HepG2 (cell line): ENCODE data around the gene NFYC. TPM values are rescaled to one million over a fixed set of nuclear protein-coding genes. Genes with fewer than 3 reads are reported as not detected.

ENCODE experiments used
- ATAC-seq: fragments of 200-7000 bp; cut with Tn5 transposase; 3 replicates; pipeline ENCODE4 v1.9.1; 2020; ENCODE audit warnings: mild to moderate bottlenecking, moderate library complexity
- BruUV-seq: library from RNA; stranded (reverse); fragments of 400-500 nt; replicated peaks from 2 replicates; lab custom pipeline; 2021; lab: Mats Ljungman, UMichigan
- CTCF ChIA-PET: fragments of 300-600 bp; formaldehyde crosslinking; extraction: SDS; loops from one replicate; lab custom pipeline; 2021; ENCODE audit warnings: low total read pairs, inconsistent platforms, low intra/inter-chr PET ratio; lab: Yijun Ruan, JAX
- POLR2A ChIA-PET: fragments of 350-600 bp; sonication (Branson Sonifier 250); formaldehyde crosslinking; loops from one replicate; lab custom pipeline; 2020; ENCODE audit warnings: antibody characterized with exemption, inconsistent platforms; lab: Yijun Ruan, JAX
- DNase-seq: peaks from one replicate; pipeline ENCODE4 v3.0.0-alpha.2; 2015; ENCODE audit warnings: low spot score
- FAIRE-seq: peaks from 3 replicates; lab custom pipeline; 2011; peaks lifted over from hg19 to GRCh38; lab: Jason Lieb, UNC
- H2AFZ ChIP-seq: one replicate; pipeline ENCODE4 v1.6.1; 2011; ENCODE audit warnings: low read length, inconsistent platforms
- H3K27ac ChIP-seq: fragments of 300-600 bp; 3 replicates; pipeline ENCODE4 v1.8.0; 2011; ENCODE audit warnings: mixed run types, mild to moderate bottlenecking, mixed read lengths, low read length, inconsistent platforms; ENCODE audit not compliant: insufficient read depth; ENCODE audit errors: extremely low read length
- H3K27me3 ChIP-seq, 2 experiments: fragments of 200-600 bp in 1 of 2; 2 replicates in 1 of 2; 3 replicates in 1 of 2; pipeline versions ENCODE4 v1.6.0 to v1.8.0; 2011; ENCODE audit warnings: low read length in 2 of 2, mild to moderate bottlenecking in 2 of 2, moderate library complexity in 2 of 2, inconsistent platforms in 1 of 2; ENCODE audit not compliant: insufficient read depth in 2 of 2, control insufficient read depth in 1 of 2
- H3K36me3 ChIP-seq, 2 experiments: fragments of 200-600 bp in 1 of 2; replicated peaks in 1 of 2; 2 replicates in 1 of 2; 3 replicates in 1 of 2; pipeline versions ENCODE4 v1.5.1 to v1.8.0; 2011; ENCODE audit warnings: low read length in 2 of 2, inconsistent platforms in 1 of 2; ENCODE audit not compliant: insufficient read depth in 2 of 2, control insufficient read depth in 1 of 2
- H3K4me1 ChIP-seq: 2 replicates; pipeline ENCODE4 v1.5.1; 2012; ENCODE audit warnings: low read length, inconsistent platforms; ENCODE audit not compliant: insufficient read depth
- H3K4me2 ChIP-seq: 2 replicates; pipeline ENCODE4 v1.6.0; 2011; ENCODE audit warnings: low read depth, low read length, inconsistent platforms
- H3K4me3 ChIP-seq, 3 experiments: fragments of 200-600 bp in 1 of 3; sonication (generic), shearing (Covaris generic) in 1 of 3; replicated peaks in 1 of 3; 2 replicates each; pipeline ENCODE4 v1.5.1; 2011 to 2016; ENCODE audit warnings: low read length in 3 of 3, inconsistent platforms in 2 of 3, low read depth in 2 of 3, mild to moderate bottlenecking in 2 of 3, control low read depth in 1 of 3, mixed read lengths in 1 of 3; ENCODE audit not compliant: insufficient read depth in 1 of 3
- H3K79me2 ChIP-seq: one replicate; pipeline ENCODE4 v1.6.1; 2011; ENCODE audit warnings: low read length, inconsistent platforms; ENCODE audit not compliant: insufficient read depth
- H3K9ac ChIP-seq: 2 replicates; pipeline ENCODE4 v1.6.0; 2011; ENCODE audit warnings: mild to moderate bottlenecking, low read depth, low read length, inconsistent platforms; ENCODE audit not compliant: insufficient read depth
- H3K9me3 ChIP-seq: 2 replicates; pipeline ENCODE4 v1.5.1; 2012; ENCODE audit warnings: mild to moderate bottlenecking, low read length
- H4K20me1 ChIP-seq: 2 replicates; pipeline ENCODE4 v1.6.0; 2011; ENCODE audit warnings: inconsistent platforms, mild to moderate bottlenecking, low read length, moderate library complexity; ENCODE audit not compliant: insufficient read depth
- CBX1 ChIP-seq: IDR thresholded peaks from one replicate; pipeline ENCODE4 v1.6.1; 2016; ENCODE audit warnings: antibody characterized with exemption, low read depth
- CHCHD3 ChIP-seq: sonication (generic); formaldehyde crosslinking; IDR thresholded peaks from 2 replicates; pipeline ENCODE4 v1.8.0; 2022; ENCODE audit warnings: mild to moderate bottlenecking, missing genetic modification reagents, moderate library complexity
- EP300 ChIP-seq, 3 experiments: sonication (generic) in 1 of 3; formaldehyde crosslinking in 1 of 3; IDR thresholded peaks; 2 replicates each; pipeline versions ENCODE4 v1.5.1 to v1.6.1; 2011 to 2020; ENCODE audit warnings: low read depth in 2 of 3, low read length in 2 of 3, borderline replicate concordance in 1 of 3, improper control_type of control experiment in 1 of 3, mild to moderate bottlenecking in 1 of 3, missing genetic modification reagents in 1 of 3, moderate library complexity in 1 of 3
- PITX1 ChIP-seq: sonication (generic); formaldehyde crosslinking; IDR thresholded peaks from 2 replicates; pipeline ENCODE4 v1.5.1; 2020; ENCODE audit warnings: mild to moderate bottlenecking, missing genetic modification reagents
- RFXANK ChIP-seq: IDR thresholded peaks from 2 replicates; pipeline ENCODE4 v1.6.1; 2016
- ZNF180 ChIP-seq: sonication (generic); formaldehyde crosslinking; IDR thresholded peaks from 2 replicates; pipeline ENCODE4 v1.4.0; 2020; ENCODE audit warnings: low read depth, missing genetic modification reagents, borderline replicate concordance
- ZNF276 ChIP-seq: sonication (generic); formaldehyde crosslinking; IDR thresholded peaks from 2 replicates; pipeline ENCODE4 v1.4.0; 2020; ENCODE audit warnings: mild to moderate bottlenecking, low read depth, missing genetic modification reagents
- ZNF614 ChIP-seq: IDR thresholded peaks from 2 replicates; pipeline ENCODE4 v1.6.1; 2018; ENCODE audit warnings: missing biosample characterization, missing genetic modification reagents, inconsistent platforms, borderline replicate concordance
- ZNF75D ChIP-seq: sonication (generic); formaldehyde crosslinking; IDR thresholded peaks from 2 replicates; pipeline ENCODE4 v1.8.1; 2023; ENCODE audit warnings: missing genetic modification reagents, mild to moderate bottlenecking, borderline replicate concordance
- ZNF780A ChIP-seq: sonication (generic); formaldehyde crosslinking; IDR thresholded peaks from 2 replicates; pipeline ENCODE4 v1.8.0; 2022; ENCODE audit warnings: mild to moderate bottlenecking, missing genetic modification reagents, moderate library complexity
- ZNF841 ChIP-seq: sonication (generic); formaldehyde crosslinking; IDR thresholded peaks from 2 replicates; pipeline ENCODE4 v1.8.1; 2023; ENCODE audit warnings: missing genetic modification reagents, borderline replicate concordance
- WGBS: methylation state at CpG from one replicate; pipeline ENCODE4 v1.1.6; 2017; ENCODE audit warnings: low lambda C conversion rate; 5-methylcytosine and 5-hydroxymethylcytosine counted together
- in situ Hi-C: cut with HindIII; loops from 2 replicates; pipeline ENCODE4 v1.10.0; 2017; ENCODE audit warnings: low pct_unique_long_range_greater_than_20kb; ENCODE audit not compliant: extremely low pct_ligation_motif_present
- intact Hi-C: fragments of 100-400 bp; cut with micrococcal nuclease; formaldehyde crosslinking; loops from one replicate; pipeline ENCODE4 v1.10.0; 2022; ENCODE audit not compliant: unreplicated experiment
- polyA plus RNA-seq, 8 experiments: library from polyadenylated mRNA; depleted of rRNA in 3 of 8; stranded (reverse) in 7 of 8; unstranded in 1 of 8; fragments of >200 nt; fragmentation: Illumina TruSeq in 4 of 8; extraction: Trizol in 4 of 8; gene quantifications; 2 replicates each; pipeline versions ENCODE4 v1.2.1 to v1.2.3, GENCODE V29; 2011 to 2016; ENCODE audit warnings: low read depth in 4 of 8, missing spikeins in 1 of 8, mixed read lengths in 1 of 8; ENCODE audit not compliant: insufficient read depth in 1 of 8
- total RNA-seq, 5 experiments: library from RNA; depleted of rRNA; stranded (reverse); fragments of >200 nt; fragmentation: Illumina TruSeq; extraction: Trizol; gene quantifications; 2 replicates each; pipeline ENCODE4 v1.2.3, GENCODE V29; 2016; ENCODE audit warnings: low read depth in 1 of 5
- TF ChIP-seq, protein P1 (sequence below): IDR thresholded peaks from 2 replicates; pipeline ENCODE4 v1.6.1; 2016
- TF ChIP-seq, protein P2 (sequence below): fragments of 450-650 bp; IDR thresholded peaks from 2 replicates; pipeline ENCODE4 v1.6.1; 2017

The NFYC gene
- total and polyA plus RNA-seq, 2 of the 13 experiments (the other 11 are each of a cell fraction or from before 2014, with no cell fraction given) = 33.9 to 73.7 TPM

- WGBS = 94% methylated on average over 5 of the region's 5 CpGs
- H3K9ac ChIP-seq = no peak overlapping the region
- no peaks in the 10 kb centered on the region for H3K9me3 ChIP-seq
- peaks cover 0 to under 1% of the 10 kb centered on the region in 2 experiments; a peak in 1 of 5 replicates for H3K27me3 ChIP-seq
- no peak overlapping the region for H3K4me2 ChIP-seq
- ChIA-PET CTCF (no interaction called here), POLR2A (no interaction called here)
- peaks cover 95% of the 10 kb centered on the region for H3K79me2 ChIP-seq
- 0 out of 5 replicates have a peak, but pooled peaks cover 1 to 4% of the 10 kb centered on the region in 2 experiments for H3K36me3 ChIP-seq
- intact Hi-C loops (no loop called here), in situ Hi-C loops (no loop called here)
- peaks cover 65% of the 10 kb centered on the region for H3K4me1 ChIP-seq
- no peak for DNase-seq
- no TSS peak for BruUV-seq
- no peak overlapping the region for H3K4me3 ChIP-seq
- no peaks in the 10 kb centered on the region for H4K20me1 ChIP-seq
- H3K27ac ChIP-seq = no peak overlapping the region
- no peak for FAIRE-seq
- TF ChIP-seq CHCHD3 (CRISPR knock-in tag) (no peak), PITX1 (CRISPR knock-in tag) (no peak), ZNF180 (CRISPR knock-in tag) (no peak)
- ATAC-seq = no peak
- no peak overlapping the region for H2AFZ ChIP-seq
Observed at GRCh38 chr1:40697436-40697835, 5.9 kb downstream of the NFYC start.

DNA sequence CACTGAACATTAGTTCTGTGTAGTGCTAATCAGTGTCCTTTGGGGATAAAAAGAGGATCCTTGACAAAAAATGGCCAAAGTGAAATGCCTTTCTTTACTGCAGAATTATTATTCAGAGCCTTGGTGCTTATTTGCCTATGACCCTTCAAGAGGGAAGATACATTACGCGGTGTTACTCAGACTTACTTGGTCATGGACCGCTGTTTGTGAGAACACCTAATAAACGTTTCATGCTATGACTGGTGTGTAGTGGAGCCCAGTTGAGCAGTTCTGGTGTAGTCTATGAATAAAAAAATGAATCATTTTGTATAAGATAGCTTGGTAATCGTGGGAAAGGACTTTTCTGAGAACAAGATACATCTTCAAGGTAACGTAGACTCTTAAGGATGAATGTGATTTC, 8.3 kb downstream of the NFYC start:
- Histone ChIP-seq H3K4me2 (no peak overlapping the region), H3K4me1 (peaks cover 67% of the 10 kb centered on the region), H3K4me3 (no peak overlapping the region), H3K27ac (no peak overlapping the region), H3K9ac (no peak overlapping the region), H2AFZ (no peak overlapping the region), H3K9me3 (no peaks in the 10 kb centered on the region), H3K27me3 (no peaks in the 10 kb centered on the region), H3K36me3 (0 out of 5 replicates have a peak, but pooled peaks cover 1 to 4% of the 10 kb centered on the region in 2 experiments), H3K79me2 (peaks cover 91% of the 10 kb centered on the region), H4K20me1 (no peaks in the 10 kb centered on the region)
- 95% methylated on average over 6 of the region's 6 CpGs for WGBS
- ATAC-seq = no peak
- no peak for DNase-seq
- ChIA-PET CTCF (no interaction called here), POLR2A (interaction anchor here (8.4 kb wide), 1 partner anchor 8 kb away, joined by 97 read pairs; the partner anchor contains the start of gene NFYC)
- intact Hi-C loops (no loop called here), in situ Hi-C loops (no loop called here)
- no peak for FAIRE-seq
- no TSS peak for BruUV-seq
- no peak for TF ChIP-seq ZNF780A (CRISPR knock-in tag)
- TF ChIP-seq, protein P1, sequence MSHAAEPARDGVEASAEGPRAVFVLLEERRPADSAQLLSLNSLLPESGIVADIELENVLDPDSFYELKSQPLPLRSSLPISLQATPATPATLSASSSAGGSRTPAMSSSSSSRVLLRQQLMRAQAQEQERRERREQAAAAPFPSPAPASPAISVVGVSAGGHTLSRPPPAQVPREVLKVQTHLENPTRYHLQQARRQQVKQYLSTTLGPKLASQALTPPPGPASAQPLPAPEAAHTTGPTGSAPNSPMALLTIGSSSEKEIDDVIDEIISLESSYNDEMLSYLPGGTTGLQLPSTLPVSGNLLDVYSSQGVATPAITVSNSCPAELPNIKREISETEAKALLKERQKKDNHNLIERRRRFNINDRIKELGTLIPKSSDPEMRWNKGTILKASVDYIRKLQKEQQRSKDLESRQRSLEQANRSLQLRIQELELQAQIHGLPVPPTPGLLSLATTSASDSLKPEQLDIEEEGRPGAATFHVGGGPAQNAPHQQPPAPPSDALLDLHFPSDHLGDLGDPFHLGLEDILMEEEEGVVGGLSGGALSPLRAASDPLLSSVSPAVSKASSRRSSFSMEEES = no peak
- TF ChIP-seq RFXANK = no peak
- no peak for TF ChIP-seq ZNF614
- no peak for TF ChIP-seq ZNF276
- TF ChIP-seq ZNF841 (CRISPR knock-in tag) = no peak
- no peak for TF ChIP-seq EP300 (IDR thresholded peaks at IDR 0.05; ENCODE audit: low read depth in 2 of 2, low read length in 2 of 2)
- no peak for TF ChIP-seq EP300 (CRISPR knock-in tag; IDR thresholded peaks at IDR 0.05; ENCODE audit: borderline replicate concordance)
- TF ChIP-seq, protein P2, sequence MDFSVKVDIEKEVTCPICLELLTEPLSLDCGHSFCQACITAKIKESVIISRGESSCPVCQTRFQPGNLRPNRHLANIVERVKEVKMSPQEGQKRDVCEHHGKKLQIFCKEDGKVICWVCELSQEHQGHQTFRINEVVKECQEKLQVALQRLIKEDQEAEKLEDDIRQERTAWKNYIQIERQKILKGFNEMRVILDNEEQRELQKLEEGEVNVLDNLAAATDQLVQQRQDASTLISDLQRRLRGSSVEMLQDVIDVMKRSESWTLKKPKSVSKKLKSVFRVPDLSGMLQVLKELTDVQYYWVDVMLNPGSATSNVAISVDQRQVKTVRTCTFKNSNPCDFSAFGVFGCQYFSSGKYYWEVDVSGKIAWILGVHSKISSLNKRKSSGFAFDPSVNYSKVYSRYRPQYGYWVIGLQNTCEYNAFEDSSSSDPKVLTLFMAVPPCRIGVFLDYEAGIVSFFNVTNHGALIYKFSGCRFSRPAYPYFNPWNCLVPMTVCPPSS = no peak
- TF ChIP-seq CBX1 = no peak
- TF ChIP-seq ZNF75D = no peak
